Left kidney (tissue), 2 donors: Measurements from ENCODE around the gene TXNRD3. TPM values are rescaled to one million over a fixed set of nuclear protein-coding genes. Genes with fewer than 3 reads are reported as not detected.
"Not testable (repeated sequence)": the region's sequence is repeated elsewhere in the genome, so short reads cannot be mapped to it uniquely, and the experiment has no call there.

Experiments
- DNase-seq: peaks from one replicate; pipeline ENCODE4 v3.0.0-alpha.2; 2013
- polyA plus RNA-seq: library from polyadenylated mRNA; unstranded; fragments of 120-200 nt; gene quantifications from one replicate; pipeline ENCODE4 v1.2.1, GENCODE V29; 2013; ENCODE audit not compliant: insufficient read length

The TXNRD3 gene
- polyA plus RNA-seq, 1 donor: 22.0 TPM

GRCh38 chr3:126595479-126595878 lies 59.4 kb downstream of the TXNRD3 start:
- DNase-seq: not testable (repeated sequence)

DNA sequence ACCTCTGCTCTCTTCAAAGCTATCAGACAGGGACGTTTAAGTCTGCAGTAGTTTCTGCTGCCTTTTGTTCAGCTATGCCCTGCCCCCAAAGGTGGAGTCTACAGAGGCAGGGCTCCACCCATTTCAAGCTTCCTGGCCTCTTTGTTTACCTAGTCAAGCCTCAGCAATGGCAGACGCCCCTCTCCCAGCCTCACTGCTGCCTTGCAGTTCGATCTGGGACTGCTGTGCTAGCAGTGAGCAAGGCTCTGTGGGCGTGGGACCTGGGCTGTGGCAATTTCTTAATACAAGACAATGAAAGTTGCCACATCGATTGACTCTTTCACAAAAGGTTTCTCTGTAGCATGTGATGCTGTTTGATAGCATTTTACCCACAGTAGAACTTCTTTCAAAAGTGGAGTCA lies 63.4 kb downstream of the TXNRD3 start:
- DNase-seq: not testable (repeated sequence)

- DNase-seq: no peak
Measured at GRCh38 chr3:126582311-126582710, 72.6 kb downstream of the TXNRD3 start.

DNA sequence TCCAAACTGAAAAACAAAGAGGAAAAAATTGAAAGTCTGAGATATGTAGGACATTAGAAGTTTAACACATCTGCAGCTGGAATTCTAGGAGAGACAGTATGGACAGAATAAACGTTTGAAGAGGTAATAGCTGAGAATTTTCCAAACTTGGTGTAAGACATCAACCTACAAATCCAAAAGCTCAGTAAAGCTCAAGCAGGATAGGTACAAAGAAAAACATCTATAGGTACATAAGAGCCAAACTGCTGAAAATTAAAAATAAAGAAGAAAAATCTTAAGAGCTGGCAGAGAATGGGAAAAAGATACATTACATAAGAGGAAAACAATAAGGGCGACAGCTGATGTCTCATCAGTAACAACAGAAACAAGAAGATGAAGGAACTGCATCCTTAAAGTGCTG lies 73.4 kb downstream of the TXNRD3 start:
- DNase-seq: no peak

DNA sequence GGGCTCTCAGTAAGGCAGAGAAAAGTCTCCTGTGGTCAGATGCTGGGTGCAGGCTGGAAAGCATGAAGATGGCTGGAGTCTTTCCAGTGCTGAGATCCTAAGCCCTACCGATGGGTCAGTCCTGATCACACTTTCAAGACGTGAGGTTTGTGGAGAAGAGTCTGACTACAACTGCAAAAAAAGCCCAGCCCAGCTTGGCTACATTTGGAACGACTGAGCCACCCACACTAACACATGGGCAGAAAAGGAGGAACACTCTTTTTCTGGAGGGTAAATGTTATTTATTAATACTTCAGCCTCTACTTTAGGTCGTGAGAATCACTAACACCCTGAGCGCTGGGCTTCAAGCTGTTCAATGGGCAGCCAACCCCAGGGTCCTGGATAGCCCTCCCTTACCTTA lies 74.2 kb downstream of the TXNRD3 start:
- no peak for DNase-seq

- DNase-seq: no peak
Measured at GRCh38 chr3:126578702-126579101, 76.2 kb downstream of the TXNRD3 start.

DNA sequence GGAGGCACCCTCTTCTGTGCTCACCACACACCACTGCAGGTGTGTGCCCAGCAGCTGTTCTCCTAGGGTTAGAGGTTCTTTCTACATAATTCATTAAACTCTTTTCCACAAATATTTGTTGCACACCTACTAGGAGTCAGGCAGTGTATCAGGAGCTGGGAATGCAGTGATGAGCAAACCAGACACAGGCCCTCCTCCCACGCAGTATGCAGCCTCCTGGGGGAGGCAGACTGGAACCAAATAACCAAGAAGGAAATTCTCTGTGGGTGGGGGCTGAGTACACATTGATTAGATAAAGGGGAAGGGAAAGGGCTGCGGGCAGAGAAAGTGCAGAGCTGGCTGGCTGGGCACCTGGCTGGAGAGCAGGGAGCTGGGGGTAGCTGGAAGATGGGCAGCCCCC lies 77.7 kb downstream of the TXNRD3 start:
- no peak for DNase-seq

GRCh38 chr3:126573492-126574117 lies 81.3 kb downstream of the TXNRD3 start:
- no peak for DNase-seq

- no peak for DNase-seq
Measured at GRCh38 chr3:126571078-126571477, 83.8 kb downstream of the TXNRD3 start.

- no peak for DNase-seq
Measured at GRCh38 chr3:126570103-126570541, 84.8 kb downstream of the TXNRD3 start.

DNA sequence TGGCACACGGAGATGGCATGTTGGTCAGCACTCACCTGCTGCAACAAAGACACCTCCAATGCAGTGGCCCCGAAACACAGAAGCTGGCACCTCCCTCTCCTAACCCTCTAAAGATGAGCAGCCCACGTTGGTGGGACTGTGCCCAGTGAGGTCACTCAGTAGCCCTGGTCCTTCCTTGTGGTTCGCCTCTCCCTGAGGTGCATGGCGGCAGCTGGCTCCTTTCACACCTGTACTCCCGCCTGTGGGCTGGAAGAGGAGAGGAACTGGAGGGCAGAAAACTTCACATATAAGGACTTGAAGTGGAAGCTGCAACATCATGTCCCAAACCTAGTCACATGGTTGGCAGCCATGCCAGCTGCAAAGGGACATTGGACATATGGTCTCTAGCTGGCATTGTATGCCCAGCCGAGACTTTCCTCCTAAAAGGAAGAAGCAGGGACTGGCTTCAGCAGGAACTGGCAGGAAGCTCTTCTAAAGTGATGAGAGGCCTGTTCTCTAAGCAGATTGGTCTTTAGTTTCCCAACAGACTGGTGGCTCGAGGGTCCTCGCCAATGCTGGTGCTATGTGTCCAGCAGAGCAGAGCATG lies 85.4 kb downstream of the TXNRD3 start:
- DNase-seq: no peak

DNA sequence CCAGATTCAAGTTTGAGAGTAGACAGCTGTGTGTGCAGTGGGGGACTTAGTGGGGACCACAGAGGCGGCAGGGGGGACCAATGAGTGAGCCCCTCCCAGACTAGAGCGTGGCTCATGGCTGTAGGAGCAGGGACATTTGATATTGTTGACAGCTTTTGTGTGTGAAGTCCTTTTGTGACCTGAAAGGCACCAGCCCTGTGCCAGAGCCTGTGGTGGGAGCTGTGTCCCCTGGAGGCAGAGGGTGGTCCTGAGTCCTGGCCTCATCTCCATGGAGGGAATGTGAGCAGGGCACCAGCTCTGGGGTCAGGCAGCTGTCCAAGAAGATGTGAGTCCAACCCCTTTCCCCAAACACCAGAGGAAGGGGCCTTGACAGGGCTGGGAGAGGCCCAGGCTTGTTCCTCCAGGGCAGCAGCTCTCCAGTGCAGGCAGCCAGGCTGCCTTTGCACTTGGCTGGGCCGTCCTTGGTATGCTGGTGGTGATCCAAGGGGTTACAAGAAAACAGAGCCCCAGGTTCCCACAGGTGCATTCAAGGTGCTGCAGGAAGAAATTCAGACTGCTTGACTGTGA lies 86.1 kb downstream of the TXNRD3 start:
- DNase-seq: no peak

DNA sequence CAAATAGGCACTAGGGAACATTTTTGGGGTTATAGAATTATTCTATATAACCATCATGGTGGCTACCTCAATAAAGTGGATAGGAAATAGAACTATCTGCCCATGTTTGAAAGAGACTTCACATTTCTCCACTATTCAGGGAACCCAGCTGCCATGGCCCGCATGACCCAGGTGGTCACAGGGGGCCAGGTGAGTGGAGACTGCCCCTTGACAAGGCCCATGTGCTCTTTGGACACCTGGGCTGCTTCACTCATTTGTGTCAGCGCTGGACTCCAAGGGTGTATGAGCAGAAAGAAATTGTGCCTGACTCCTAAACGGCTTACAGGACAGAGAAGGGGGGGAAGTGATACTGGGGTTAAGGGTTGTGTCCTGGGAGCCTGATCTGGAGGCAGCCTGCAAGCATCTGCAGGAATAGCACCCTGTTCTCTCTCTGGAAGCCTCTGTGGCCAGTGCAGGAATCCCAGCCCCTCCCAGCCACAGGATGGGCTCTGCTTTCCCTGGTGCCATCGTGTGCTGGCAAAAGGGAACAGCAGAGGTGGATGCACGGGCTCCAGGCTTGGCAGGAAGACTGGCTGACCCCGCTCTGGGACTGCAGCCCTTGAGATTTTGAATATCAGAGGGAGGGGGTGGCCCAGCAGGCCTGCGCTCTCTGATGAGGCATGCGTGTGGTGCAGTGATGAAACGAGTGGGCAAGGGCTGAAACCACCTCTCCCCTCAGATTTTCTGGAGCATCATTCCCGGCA lies 87.1 kb downstream of the TXNRD3 start:
- DNase-seq: no peak

DNA sequence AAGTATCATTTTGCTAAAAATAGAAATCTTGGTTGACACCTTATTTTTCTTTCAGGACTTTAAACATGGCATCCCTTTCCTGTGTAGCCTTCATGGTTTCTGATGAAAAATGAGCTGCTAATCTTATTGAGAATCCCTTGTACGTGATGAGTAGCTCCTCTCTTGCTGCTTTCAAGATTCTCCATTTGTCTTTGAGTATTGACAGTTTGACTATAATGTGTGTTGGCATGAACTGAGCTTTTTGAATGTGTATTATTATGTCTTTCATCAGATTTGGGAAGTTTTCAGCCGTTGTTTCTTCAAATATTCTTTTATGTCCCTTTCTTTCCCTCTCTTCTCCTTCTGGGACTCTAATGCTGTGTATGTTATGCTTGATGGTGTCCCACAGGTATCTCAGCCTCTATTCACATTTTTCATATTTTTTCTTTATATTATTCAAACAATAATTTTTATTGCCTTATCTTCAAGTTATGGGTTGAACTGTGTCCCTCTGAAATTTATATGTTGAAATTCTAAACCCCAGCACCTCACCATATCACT lies 92.1 kb downstream of the TXNRD3 start:
- no peak for DNase-seq

- DNase-seq: no peak
Measured at GRCh38 chr3:126558336-126559071, 96.4 kb downstream of the TXNRD3 start, which contains the start of gene C3orf22. TSS of gene C3orf22 (minus strand) at chr3:126558932. CDS start at chr3:126553390, 5,542 bp downstream.

DNA sequence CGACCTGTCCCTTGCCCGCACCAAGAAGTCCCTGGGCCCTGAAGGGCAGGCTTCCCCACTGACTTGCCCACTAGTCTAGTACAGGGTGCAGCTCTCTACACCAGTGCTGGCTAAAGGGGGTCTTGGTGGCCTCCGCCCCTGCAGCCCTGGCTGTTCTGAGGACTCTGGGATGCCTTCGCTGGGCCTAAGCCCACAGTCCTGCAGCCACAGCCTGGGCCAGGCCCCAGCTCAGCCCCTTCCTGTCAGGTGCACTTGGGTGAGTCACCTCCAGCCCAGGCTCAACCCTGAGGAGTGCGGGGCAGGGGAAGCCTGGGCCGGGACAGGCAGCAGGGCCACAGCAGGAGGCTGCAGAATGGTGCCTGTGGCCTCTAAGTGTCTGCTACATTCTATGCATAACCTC lies 97.2 kb downstream of the TXNRD3 start:
- DNase-seq: no peak

GRCh38 chr3:126557415-126557745 lies 97.5 kb downstream of the TXNRD3 start:
- DNase-seq: no peak

Other genes starting within 250 kb of the TXNRD3 start
- 43.0 TPM for gene ZXDC, start 179.2 kb downstream of the TXNRD3 start, polyA plus RNA-seq
- 0.15 TPM for gene UROC1, start 137.4 kb downstream of the TXNRD3 start, polyA plus RNA-seq
- gene CHST13, start 131.0 kb downstream of the TXNRD3 start, polyA plus RNA-seq: 3.5 TPM
- gene C3orf22, start 96.2 kb downstream of the TXNRD3 start, polyA plus RNA-seq: 0.10 TPM
- 15.8 TPM for gene CHCHD6, start 49.1 kb upstream of the TXNRD3 start, polyA plus RNA-seq